Renal cortex interstitium (tissue), 11 donors: ENCODE results near the gene MSL3B.
"Not testable (repeated sequence)": the region's sequence is repeated elsewhere in the genome, so short reads cannot be mapped to it uniquely, and the experiment has no call there.

Source experiments
- DNase-seq, 11 donors: peaks; one replicate each; pipeline ENCODE4 v3.0.0-alpha.2; 2013; ENCODE audit warnings: low read depth in 9 of 11, low spot score in 4 of 11; ENCODE audit errors: extremely low read depth in 1 of 11

MSL3B gene

GRCh38 chr2:233867993-233868532 lies at the start of gene MSL3B:
MSL3B (minus strand) TSS chr2:233868386.
- DNase-seq = peak in 7 of 11 donors; percentile 12 to 33 (median 28)

- no peak for DNase-seq
These were observed 48.9 kb upstream of the MSL3B start, which contains the start of gene TRPM8 for GRCh38 chr2:233917116-233917515. TRPM8 (plus strand) TSS chr2:233917373; CDS start chr2:233926538, 9,165 bp downstream.

- no peak for DNase-seq
These were observed 46.9 kb upstream of the MSL3B start for GRCh38 chr2:233915128-233915527.

- DNase-seq = peak; percentile 19 to 63 (median 51)
These were observed 44.7 kb upstream of the MSL3B start for GRCh38 chr2:233912691-233913423.

- DNase-seq = no peak
These were observed 39.4 kb upstream of the MSL3B start for GRCh38 chr2:233907627-233908026.

- no peak for DNase-seq
These were observed 37.8 kb upstream of the MSL3B start for GRCh38 chr2:233905945-233906344.

- no peak for DNase-seq
These were observed 33.7 kb upstream of the MSL3B start for GRCh38 chr2:233901884-233902283.

- no peak for DNase-seq
These were observed 33.2 kb upstream of the MSL3B start for GRCh38 chr2:233901367-233901766.

GRCh38 chr2:233896253-233896652 lies 28.1 kb upstream of the MSL3B start:
- DNase-seq = not testable (repeated sequence)

- DNase-seq = no peak
These were observed 24.6 kb upstream of the MSL3B start for GRCh38 chr2:233892793-233893192.

GRCh38 chr2:233882353-233882752 lies 14.2 kb upstream of the MSL3B start:
- DNase-seq = no peak

GRCh38 chr2:233872125-233872524 lies 3.9 kb upstream of the MSL3B start:
- DNase-seq = not testable (repeated sequence)

- no peak for DNase-seq
These were observed 3.2 kb upstream of the MSL3B start for GRCh38 chr2:233871432-233871831.

- DNase-seq = no peak
These were observed 1.7 kb downstream of the MSL3B start for GRCh38 chr2:233866479-233866878.

- no peak for DNase-seq
These were observed 2.3 kb downstream of the MSL3B start for GRCh38 chr2:233865838-233866237.

GRCh38 chr2:233862261-233862768 lies 5.9 kb downstream of the MSL3B start:
- DNase-seq = no peak

GRCh38 chr2:233858331-233858730 lies 9.9 kb downstream of the MSL3B start:
- DNase-seq = no peak

GRCh38 chr2:233857511-233858141 lies 10.6 kb downstream of the MSL3B start:
- no peak for DNase-seq

GRCh38 chr2:233856184-233856583 lies 12.0 kb downstream of the MSL3B start:
- no peak for DNase-seq

GRCh38 chr2:233855345-233855744 lies 12.8 kb downstream of the MSL3B start:
- no peak for DNase-seq
